ENCODE data around the gene SLC25A26.

- no peak for TF ChIP-seq POLR2AphosphoS5 (IDR thresholded peaks at IDR 0.05)
- TF ChIP-seq, protein P1, sequence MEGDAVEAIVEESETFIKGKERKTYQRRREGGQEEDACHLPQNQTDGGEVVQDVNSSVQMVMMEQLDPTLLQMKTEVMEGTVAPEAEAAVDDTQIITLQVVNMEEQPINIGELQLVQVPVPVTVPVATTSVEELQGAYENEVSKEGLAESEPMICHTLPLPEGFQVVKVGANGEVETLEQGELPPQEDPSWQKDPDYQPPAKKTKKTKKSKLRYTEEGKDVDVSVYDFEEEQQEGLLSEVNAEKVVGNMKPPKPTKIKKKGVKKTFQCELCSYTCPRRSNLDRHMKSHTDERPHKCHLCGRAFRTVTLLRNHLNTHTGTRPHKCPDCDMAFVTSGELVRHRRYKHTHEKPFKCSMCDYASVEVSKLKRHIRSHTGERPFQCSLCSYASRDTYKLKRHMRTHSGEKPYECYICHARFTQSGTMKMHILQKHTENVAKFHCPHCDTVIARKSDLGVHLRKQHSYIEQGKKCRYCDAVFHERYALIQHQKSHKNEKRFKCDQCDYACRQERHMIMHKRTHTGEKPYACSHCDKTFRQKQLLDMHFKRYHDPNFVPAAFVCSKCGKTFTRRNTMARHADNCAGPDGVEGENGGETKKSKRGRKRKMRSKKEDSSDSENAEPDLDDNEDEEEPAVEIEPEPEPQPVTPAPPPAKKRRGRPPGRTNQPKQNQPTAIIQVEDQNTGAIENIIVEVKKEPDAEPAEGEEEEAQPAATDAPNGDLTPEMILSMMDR (IDR thresholded peaks at IDR 0.05) = no peak
- no peak for TF ChIP-seq POLR2A (IDR thresholded peaks at IDR 0.05)
- TF ChIP-seq EP300 (IDR thresholded peaks at IDR 0.05) = no peak
Observed at GRCh38 chr3:66298591-66298990, 77.8 kb downstream of the SLC25A26 start.
